ENCODE results near the gene UFD1.

DNA sequence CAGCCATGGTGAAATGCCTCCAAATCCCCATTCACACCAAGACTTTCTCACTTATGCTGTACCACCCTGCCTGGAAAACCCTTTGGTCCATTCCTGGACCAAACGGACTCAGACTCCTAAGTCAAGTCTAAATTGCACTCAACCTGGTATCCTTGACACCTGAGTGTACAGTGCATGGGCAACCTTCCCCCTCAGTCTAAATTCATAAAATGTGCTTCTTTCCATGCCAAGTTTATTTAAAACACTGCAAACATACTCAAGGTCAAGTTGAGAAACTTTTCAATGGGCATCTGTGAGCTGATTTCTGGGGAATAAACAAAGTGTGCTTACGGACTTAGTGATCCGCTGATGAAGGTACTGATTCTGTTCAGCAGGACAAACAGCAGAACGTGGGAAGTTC lies 73.9 kb downstream of the UFD1 start:
- TF ChIP-seq POLR2AphosphoS5 (IDR thresholded peaks at IDR 0.05; ENCODE audit: low read depth, low read length) (no peak), FOXP2 (optimal IDR thresholded peaks at IDR 0.05; ENCODE audit: borderline replicate concordance, extremely low read depth, extremely low read length, insufficient read depth) (no peak)
